Epithelial cell of esophagus (primary cell): Measurements from ENCODE around the gene ATP2A1.

Experiments
- DNase-seq: peaks from one replicate; pipeline ENCODE4 v3.0.0; 2010; ENCODE audit warnings: low read depth
- H3K4me3 ChIP-seq: 2 replicates; pipeline ENCODE4 v1.5.1; 2011; ENCODE audit warnings: mild to moderate bottlenecking, low read length, control low read depth
- CTCF ChIP-seq: IDR thresholded peaks from 2 replicates; pipeline ENCODE4 v1.5.1; 2011; ENCODE audit warnings: low read depth, mild to moderate bottlenecking, low read length, control low read depth, inconsistent platforms; ENCODE audit not compliant: insufficient read depth; ENCODE audit errors: missing control alignments

Gene ATP2A1

GRCh38 chr16:28836761-28837064 lies 41.6 kb upstream of the ATP2A1 start:
- no peak for DNase-seq
- no peak overlapping the region for H3K4me3 ChIP-seq
- TF ChIP-seq CTCF = no peak

DNA sequence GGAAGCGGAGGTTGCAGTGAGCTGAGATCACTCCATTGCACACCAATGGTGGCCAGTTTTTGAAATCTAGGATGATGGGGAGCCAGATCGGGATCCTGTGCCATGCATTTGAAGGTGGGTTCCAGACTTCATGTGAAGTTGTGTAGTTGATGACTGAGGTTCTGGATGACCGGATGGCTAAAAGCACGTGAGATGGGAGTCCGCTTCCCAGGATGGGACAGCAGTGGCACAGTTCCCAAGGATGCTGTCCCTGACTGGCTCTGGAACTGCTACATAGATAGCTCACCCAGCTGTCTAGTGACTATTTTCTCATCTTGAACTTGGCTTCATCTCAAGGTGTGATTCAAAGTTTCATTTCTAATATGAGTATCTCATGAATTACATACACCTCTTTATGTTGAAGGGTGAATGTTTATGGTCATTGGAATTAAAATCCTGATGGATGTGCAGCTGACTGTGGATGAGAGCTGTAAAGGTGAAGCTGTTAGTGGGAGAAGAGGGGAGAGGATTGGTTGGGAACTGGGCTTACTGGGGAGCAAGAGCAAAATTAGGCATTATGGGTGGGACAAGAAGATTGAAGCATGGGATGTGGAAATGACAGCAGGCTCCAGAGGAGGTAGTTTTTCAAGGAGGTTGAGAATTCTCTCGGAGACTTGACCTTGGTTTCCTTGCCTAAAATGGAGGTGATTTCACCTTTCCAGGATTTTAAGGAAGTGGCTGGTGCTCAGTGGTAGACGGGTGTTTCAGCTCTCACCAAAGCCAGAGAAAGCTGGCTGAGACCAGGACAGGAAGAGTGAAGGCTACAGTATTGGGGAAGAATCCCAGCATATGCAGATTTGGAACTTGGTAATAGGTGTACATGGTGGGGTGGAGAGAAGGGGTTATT lies 40.4 kb upstream of the ATP2A1 start:
- H3K4me3 ChIP-seq = no peak overlapping the region
- DNase-seq = no peak
- no peak for TF ChIP-seq CTCF

DNA sequence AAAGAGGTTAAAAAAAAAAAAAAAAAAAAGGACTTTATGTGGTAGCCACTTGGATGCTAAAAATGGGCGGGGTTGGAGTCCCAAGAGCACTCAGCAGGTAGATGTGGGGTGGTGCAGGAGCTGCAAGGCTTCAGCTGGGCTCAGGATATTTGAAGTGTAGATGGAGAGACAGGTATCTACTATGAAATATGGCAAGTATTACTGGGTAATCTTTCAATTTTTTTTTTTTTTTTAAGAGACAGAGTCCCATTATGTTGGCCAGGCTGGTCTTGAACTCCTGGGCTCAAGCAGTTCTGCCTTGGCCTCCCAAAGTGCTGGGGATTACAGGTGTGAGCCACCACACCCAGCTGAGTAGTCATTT lies 39.8 kb upstream of the ATP2A1 start:
- no peak overlapping the region for H3K4me3 ChIP-seq
- no peak for TF ChIP-seq CTCF
- no peak for DNase-seq

GRCh38 chr16:28839004-28839639 lies 39.2 kb upstream of the ATP2A1 start:
- no peak for TF ChIP-seq CTCF
- H3K4me3 ChIP-seq = no peak overlapping the region
- DNase-seq = no peak

- no peak overlapping the region for H3K4me3 ChIP-seq
- DNase-seq = no peak
- no peak for TF ChIP-seq CTCF
Observed at GRCh38 chr16:28839899-28840298, 38.4 kb upstream of the ATP2A1 start.

- DNase-seq = no peak
- TF ChIP-seq CTCF = no peak
- H3K4me3 ChIP-seq = no peak overlapping the region
Observed at GRCh38 chr16:28842696-28843095, 35.6 kb upstream of the ATP2A1 start.

- no peak overlapping the region for H3K4me3 ChIP-seq
- DNase-seq = no peak
- no peak for TF ChIP-seq CTCF
Observed at GRCh38 chr16:28843766-28844165, 34.5 kb upstream of the ATP2A1 start.
